Osteocyte (in vitro differentiated cells): ENCODE results near the gene DMTF1. TPM values are rescaled to one million over a fixed set of nuclear protein-coding genes. Genes with fewer than 3 reads are reported as not detected.
A peak's percentile ranks its signal among the peaks of the same experiment; 100 is the strongest.

ENCODE experiments used
- DNase-seq: peaks from one replicate; pipeline ENCODE4 v3.0.0; 2021; ENCODE audit warnings: mixed read lengths; ENCODE audit not compliant: unreplicated experiment; ENCODE audit errors: extremely low spot score
- H3K27ac Mint-ChIP-seq: one replicate; pipeline ENCODE4 v1.8.0; 2021; ENCODE audit warnings: mild to moderate bottlenecking, mixed read lengths; ENCODE audit not compliant: unreplicated experiment
- H3K27me3 Mint-ChIP-seq: one replicate; pipeline ENCODE4 v1.8.0; 2021; ENCODE audit warnings: mixed read lengths; ENCODE audit not compliant: unreplicated experiment
- H3K36me3 Mint-ChIP-seq: one replicate; pipeline ENCODE4 v1.8.0; 2021; ENCODE audit warnings: mixed read lengths; ENCODE audit not compliant: unreplicated experiment
- H3K4me1 Mint-ChIP-seq: one replicate; pipeline ENCODE4 v1.8.0; 2021; ENCODE audit warnings: mixed read lengths; ENCODE audit not compliant: unreplicated experiment
- H3K4me3 Mint-ChIP-seq: one replicate; pipeline ENCODE4 v1.8.0; 2021; ENCODE audit warnings: mild to moderate bottlenecking, moderate library complexity, mixed read lengths; ENCODE audit not compliant: unreplicated experiment
- H3K9me3 Mint-ChIP-seq: one replicate; pipeline ENCODE4 v1.8.0; 2021; ENCODE audit warnings: mixed read lengths; ENCODE audit not compliant: unreplicated experiment
- CTCF ChIP-seq: fragments of 200-600 bp; sonication (generic); IDR thresholded peaks from 2 replicates; pipeline ENCODE4 v1.5.0; 2021; ENCODE audit warnings: antibody characterized with exemption, mild to moderate bottlenecking, moderate library complexity
- total RNA-seq: library from RNA; stranded (reverse); gene quantifications from 2 replicates; pipeline ENCODE4 v1.2.1, GENCODE V29; 2021

The DMTF1 gene
- total RNA-seq, 1 donor from 2014 or later, result 82.9 TPM

DNA sequence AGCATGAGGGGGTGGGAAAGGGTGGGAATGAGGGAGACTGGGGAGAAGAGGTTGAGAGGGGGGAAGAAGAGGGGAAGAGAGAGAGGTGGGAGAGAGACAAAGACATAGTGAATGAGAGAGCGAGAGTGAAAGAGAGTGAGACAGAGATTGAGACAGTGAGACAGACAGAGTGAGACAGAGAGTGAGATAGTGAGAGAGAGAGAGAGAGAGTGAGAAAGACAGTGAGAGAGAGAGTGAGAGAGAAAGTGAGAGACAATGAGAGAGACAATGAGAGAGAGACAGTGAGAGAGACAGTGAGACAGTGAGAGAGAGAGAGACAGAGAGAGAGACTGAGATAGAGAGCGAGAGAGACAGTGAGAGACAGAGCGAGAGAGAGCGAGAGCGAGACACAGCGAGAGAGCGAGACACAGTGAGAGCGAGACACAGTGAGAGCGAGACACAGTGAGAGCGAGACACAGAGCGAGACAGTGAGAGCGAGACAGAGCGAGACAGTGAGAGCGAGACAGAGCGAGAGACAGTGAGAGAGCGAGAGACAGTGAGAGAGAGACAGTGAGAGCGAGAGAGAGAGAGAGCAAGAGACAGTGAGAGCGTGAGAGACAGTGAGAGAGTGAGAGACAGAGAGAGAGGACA is 57.2 kb downstream of the DMTF1 start:
- peaks cover 13% of the 10 kb centered on the region for H3K9me3 Mint-ChIP-seq
- TF ChIP-seq CTCF, result no peak
- peaks cover 17% of the 10 kb centered on the region for H3K36me3 Mint-ChIP-seq
- H3K27me3 Mint-ChIP-seq, result no peaks in the 10 kb centered on the region
- no peak overlapping the region for H3K4me3 Mint-ChIP-seq
- H3K4me1 Mint-ChIP-seq, result peaks cover 21% of the 10 kb centered on the region
- no peak for DNase-seq
- H3K27ac Mint-ChIP-seq, result no peak overlapping the region

DNA sequence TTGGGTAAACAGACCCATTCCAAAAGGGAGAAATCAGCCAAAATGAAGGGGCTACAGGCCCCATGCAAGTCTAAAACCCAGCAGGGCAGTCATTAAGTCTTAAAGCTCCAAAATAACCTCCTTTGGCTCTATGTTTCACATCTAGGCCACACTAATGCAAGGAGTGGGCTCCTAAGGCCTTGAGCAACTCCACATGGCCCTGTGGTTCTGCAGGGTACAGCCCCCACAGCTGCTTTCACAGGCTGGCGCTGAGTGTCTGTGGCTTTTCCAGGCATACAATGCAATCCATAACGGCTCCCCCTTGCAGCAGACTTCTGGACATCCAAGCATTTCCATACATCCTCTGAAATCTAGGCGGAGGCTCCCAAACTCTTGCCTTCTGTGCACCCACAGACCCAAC is 58.3 kb downstream of the DMTF1 start:
- Mint-ChIP-seq H3K4me3 (no peak overlapping the region), H3K27me3 (no peaks in the 10 kb centered on the region), H3K4me1 (peaks cover 23% of the 10 kb centered on the region), H3K27ac (no peak overlapping the region), H3K36me3 (peaks cover 12% of the 10 kb centered on the region), H3K9me3 (peaks cover 9% of the 10 kb centered on the region)
- no peak for DNase-seq
- TF ChIP-seq CTCF, result no peak

GRCh38 chr7:87212498-87212897 is 60.2 kb downstream of the DMTF1 start:
- TF ChIP-seq CTCF, result no peak
- Mint-ChIP-seq H3K4me1 (peaks cover 30% of the 10 kb centered on the region), H3K4me3 (no peak overlapping the region), H3K36me3 (peaks cover 3% of the 10 kb centered on the region), H3K9me3 (no peaks in the 10 kb centered on the region), H3K27me3 (no peaks in the 10 kb centered on the region), H3K27ac (no peak overlapping the region)
- no peak for DNase-seq

DNA sequence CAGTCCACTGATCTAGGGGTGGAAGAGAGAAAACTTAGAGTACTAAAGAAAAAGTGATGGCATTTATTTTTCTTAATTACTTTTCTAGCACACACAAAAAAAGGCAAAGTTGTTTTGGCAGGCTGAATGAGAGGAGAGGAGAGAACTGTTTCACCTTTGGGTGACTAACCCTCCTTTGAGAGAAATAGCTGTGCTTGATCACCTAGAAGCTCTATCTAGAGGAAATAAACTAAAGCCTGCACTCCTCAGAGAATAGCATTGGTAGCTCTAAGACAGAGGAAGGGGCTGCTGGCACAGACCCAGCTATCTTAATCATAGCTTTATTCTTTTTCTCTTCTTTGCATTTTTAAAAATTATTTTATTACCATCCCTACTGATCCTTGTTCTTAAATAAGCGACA is 61.0 kb downstream of the DMTF1 start:
- Mint-ChIP-seq H3K4me3 (no peak overlapping the region), H3K4me1 (peaks cover 36% of the 10 kb centered on the region), H3K9me3 (no peaks in the 10 kb centered on the region), H3K27ac (no peak overlapping the region), H3K27me3 (no peaks in the 10 kb centered on the region), H3K36me3 (peaks cover 4% of the 10 kb centered on the region)
- TF ChIP-seq CTCF, result no peak
- DNase-seq, result no peak

DNA sequence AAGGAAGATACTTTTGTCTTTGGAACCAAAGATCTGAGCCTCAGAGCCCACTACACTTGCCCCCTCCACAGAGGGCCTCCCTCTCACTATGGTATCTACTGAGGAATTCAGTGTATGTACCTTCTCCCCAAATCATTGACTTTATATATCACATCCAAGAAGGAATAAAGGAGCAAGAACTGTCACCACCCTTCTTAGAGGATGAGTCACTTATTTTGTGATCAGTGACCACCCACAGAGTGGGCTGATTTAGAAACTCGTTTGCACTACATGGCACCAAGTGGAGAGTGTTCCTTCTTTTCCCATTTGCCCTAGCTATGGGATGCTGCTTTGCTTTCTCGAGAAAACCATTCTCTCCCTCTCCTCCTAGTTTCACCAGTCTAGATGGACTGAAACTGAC is 61.6 kb downstream of the DMTF1 start:
- Mint-ChIP-seq H3K9me3 (no peaks in the 10 kb centered on the region), H3K4me1 (peaks cover 42% of the 10 kb centered on the region), H3K27ac (peak overlapping the region; percentile 4), H3K36me3 (peaks cover 1% of the 10 kb centered on the region), H3K4me3 (no peak overlapping the region), H3K27me3 (no peaks in the 10 kb centered on the region)
- no peak for TF ChIP-seq CTCF
- no peak for DNase-seq
